HG03025 (cell line): ENCODE data around the gene CCNT2.
"Not testable (repeated sequence)": the region's sequence is repeated elsewhere in the genome, so short reads cannot be mapped to it uniquely, and the experiment has no call there.

Source experiments
- ATAC-seq: cut with Tn5 transposase; IDR thresholded peaks from one replicate; pipeline ENCODE4 v1.9.1; 2021; ENCODE audit warnings: mild to moderate bottlenecking, moderate library complexity; ENCODE audit not compliant: unreplicated experiment, low FRiP score

The CCNT2 gene

GRCh38 chr2:134918526-134919340, at the start of gene CCNT2:
TSS of gene CCNT2 (plus strand) at chr2:134918822. CDS start at chr2:134918855, 33 bp downstream.
- ATAC-seq: peak; percentile 76

- no peak for ATAC-seq
Observed at GRCh38 chr2:134869946-134870736, 48.5 kb upstream of the CCNT2 start.

- ATAC-seq: no peak
Observed at GRCh38 chr2:134873152-134873551, 45.5 kb upstream of the CCNT2 start.

GRCh38 chr2:134875309-134875708, 43.3 kb upstream of the CCNT2 start:
- no peak for ATAC-seq

GRCh38 chr2:134882773-134883172, 35.8 kb upstream of the CCNT2 start:
- no peak for ATAC-seq

- ATAC-seq: no peak
Observed at GRCh38 chr2:134883552-134884293, 34.9 kb upstream of the CCNT2 start.

- ATAC-seq: no peak
Observed at GRCh38 chr2:134884435-134884834, 34.2 kb upstream of the CCNT2 start.

- no peak for ATAC-seq
Observed at GRCh38 chr2:134892282-134893035, 26.2 kb upstream of the CCNT2 start.

GRCh38 chr2:134897932-134898331, 20.7 kb upstream of the CCNT2 start:
- ATAC-seq: no peak

- ATAC-seq: no peak
Observed at GRCh38 chr2:134899204-134899603, 19.4 kb upstream of the CCNT2 start.

- no peak for ATAC-seq
Observed at GRCh38 chr2:134900151-134900550, 18.5 kb upstream of the CCNT2 start.

- not testable (repeated sequence) for ATAC-seq
Observed at GRCh38 chr2:134903701-134904100, 14.9 kb upstream of the CCNT2 start.

GRCh38 chr2:134905168-134905567, 13.5 kb upstream of the CCNT2 start:
- ATAC-seq: no peak

- no peak for ATAC-seq
Observed at GRCh38 chr2:134906726-134907125, 11.9 kb upstream of the CCNT2 start.

GRCh38 chr2:134907441-134908116, 11.0 kb upstream of the CCNT2 start:
- ATAC-seq: not testable (repeated sequence)

GRCh38 chr2:134910763-134911399, 7.7 kb upstream of the CCNT2 start:
- ATAC-seq: no peak

- ATAC-seq: no peak
Observed at GRCh38 chr2:134911400-134911785, 7.2 kb upstream of the CCNT2 start.

- no peak for ATAC-seq
Observed at GRCh38 chr2:134912361-134912760, 6.3 kb upstream of the CCNT2 start.

GRCh38 chr2:134917360-134917865, 1.2 kb upstream of the CCNT2 start:
- ATAC-seq: no peak
